Ovary (tissue), 9 donors: ENCODE data around the gene KIRREL1. TPM values are rescaled to one million over a fixed set of nuclear protein-coding genes. Genes with fewer than 3 reads are reported as not detected.
A peak's percentile ranks its signal among the peaks of the same experiment; 100 is the strongest.

Experiments
- DNase-seq, 5 donors: peaks; one replicate each; pipeline ENCODE4 v3.0.0-alpha.2; 2019 to 2020
- H3K27ac ChIP-seq, 2 donors: fragments of 200-600 bp; one replicate each; pipeline versions ENCODE4 v1.5.1 to v1.8.0; 2019 to 2022
- H3K27me3 ChIP-seq: fragments of 200-600 bp; one replicate; pipeline ENCODE4 v1.8.0; 2022
- H3K36me3 ChIP-seq: fragments of 200-600 bp; sonication (generic); one replicate; pipeline ENCODE4 v1.5.1; 2019
- H3K4me1 ChIP-seq: one replicate; pipeline ENCODE4 v1.8.1; 2013; ENCODE audit warnings: mild to moderate bottlenecking, moderate library complexity; ENCODE audit not compliant: insufficient read depth
- H3K4me3 ChIP-seq: fragments of 200-600 bp; sonication (generic); one replicate; pipeline ENCODE4 v1.5.1; 2017
- H3K9me3 ChIP-seq, 2 donors: fragments of 200-600 bp in 1 of 2; sonication (generic) in 1 of 2; one replicate each; pipeline versions ENCODE4 v1.5.1 to v1.8.1; 2013 to 2019; ENCODE audit warnings: mild to moderate bottlenecking in 1 of 2, moderate library complexity in 1 of 2
- CTCF ChIP-seq, 3 donors: fragments of 450-650 bp in 2 of 3; fragments of 200-600 bp in 1 of 3; IDR thresholded peaks; one replicate each; pipeline versions ENCODE4 v1.5.1 to v1.8.0; 2016 to 2022; ENCODE audit warnings: antibody characterized with exemption in 3 of 3, mild to moderate bottlenecking in 1 of 3
- EP300 ChIP-seq: sonication (generic); formaldehyde crosslinking; IDR thresholded peaks from one replicate; pipeline ENCODE4 v1.6.1; 2017; ENCODE audit warnings: antibody characterized with exemption
- POLR2A ChIP-seq: fragments of 450-650 bp; IDR thresholded peaks from one replicate; pipeline ENCODE4 v1.6.1; 2017; ENCODE audit warnings: antibody characterized with exemption, mild to moderate bottlenecking, moderate library complexity
- WGBS, 3 donors: extraction: QIAGEN DNeasy Blood & Tissue Kit in 1 of 3; methylation state at CpG; one replicate each; pipeline versions ENCODE4 v1.1.5 to v1.1.7; 2013 to 2017; 5-methylcytosine and 5-hydroxymethylcytosine counted together
- intact Hi-C, 4 donors: fragments of 100-400 bp; cut with DNase I; formaldehyde crosslinking; loops; one replicate each; pipeline versions ENCODE4 v1.11.0 to v1.15.1; 2022 to 2023
- polyA plus RNA-seq, 2 donors: library from polyadenylated mRNA; stranded (reverse); fragments of 200-250 nt in 1 of 2; fragments of 350-450 nt in 1 of 2; fragmentation: Illumina TruSeq in 1 of 2; extraction: RNeasy Lipid Tissue Mini Kit (QIAGEN cat#74804) in 1 of 2; gene quantifications; one replicate each; pipeline ENCODE4 v1.2.3, GENCODE V29; 2013 to 2014
- total RNA-seq, 7 donors: library from RNA; depleted of rRNA in 2 of 7; stranded (reverse); fragments of >200 nt in 2 of 7; fragmentation: NEBNext Ultra II Directional in 3 of 7; extraction: Animal tissue kit (Norgen Biotek cat#: 25700) in 3 of 7; gene quantifications; one replicate each; pipeline versions ENCODE4 v1.1.0 to v1.2.4, GENCODE V29; 2016 to 2023
- donor health status: DM: no; HTN: no; CAD: no; lungs with moderate emphysema.
- donor health status: DM: no; HTN: no; CAD: no.
- donor health status: Bipolar disorder and iron deficiency.
- donor health status: DM: yes; HTN: yes; CAD: no.
- donor health status: DM: no; HTN: no; CAD: no.
- donor health status: DM: yes; HTN: yes; CAD: no.

KIRREL1 gene
- total and polyA plus RNA-seq, 9 donors, result 29.9 to 90.0 (median 65.8) TPM

GRCh38 chr1:158087320-158087927 is 94.0 kb downstream of the KIRREL1 start:
- 62 to 64% (median 63%) methylated on average over 9 of the region's 9 CpGs for WGBS, 3 donors
- peak; percentile 61 to 72 (median 68) for TF ChIP-seq CTCF (IDR thresholded peaks at IDR 0.05)
- TF ChIP-seq POLR2A, result no peak
- TF ChIP-seq EP300, result no peak
- no peak overlapping the region for H3K4me3 ChIP-seq
- no peaks in the 10 kb centered on the region for H3K27me3 ChIP-seq
- no peaks in the 10 kb centered on the region for H3K9me3 ChIP-seq
- H3K4me1 ChIP-seq, result no peaks in the 10 kb centered on the region
- intact Hi-C loops, result loop anchor here in 2 of 4 donors (5.0 to 10.0 kb wide), 3 partner anchors 53 to 95 kb away; partner anchors contain the start of gene KIRREL1 (in 1 of the 2)
- H3K27ac ChIP-seq, result no peak overlapping the region
- DNase-seq, result peak; percentile 47 to 71 (median 61)
- no peaks in the 10 kb centered on the region for H3K36me3 ChIP-seq

GRCh38 chr1:158089476-158089875 is 96.0 kb downstream of the KIRREL1 start:
- WGBS, 3 donors, result 89 to 91% (median 90%) methylated on average over 16 of the region's 16 CpGs
- Histone ChIP-seq H3K36me3 (no peaks in the 10 kb centered on the region), H3K27me3 (no peaks in the 10 kb centered on the region), H3K27ac (no peak overlapping the region), H3K9me3 (no peaks in the 10 kb centered on the region), H3K4me1 (no peaks in the 10 kb centered on the region), H3K4me3 (no peak overlapping the region)
- DNase-seq, result no peak
- TF ChIP-seq EP300 (no peak), POLR2A (no peak), CTCF (IDR thresholded peaks at IDR 0.05) (no peak)
- intact Hi-C loops, result loop anchor here in 2 of 4 donors (5.0 to 10.0 kb wide), 3 partner anchors 55 to 97 kb away; partner anchors contain the start of gene KIRREL1 (in 1 of the 2)

- DNase-seq, result no peak
- no peaks in the 10 kb centered on the region for H3K27me3 ChIP-seq
- no peaks in the 10 kb centered on the region for H3K4me1 ChIP-seq
- H3K27ac ChIP-seq, result no peak overlapping the region
- no peak overlapping the region for H3K4me3 ChIP-seq
- intact Hi-C loops, result loop anchor here in 3 of 4 donors (5.0 to 10.0 kb wide), 4 partner anchors 55 to 105 kb away; partner anchors contain the start of gene KIRREL1 (in 1 of the 3)
- WGBS, 3 donors, result 73 to 75% (median 74%) methylated on average over 9 of the region's 9 CpGs
- TF ChIP-seq CTCF (IDR thresholded peaks at IDR 0.05) (no peak), EP300 (no peak), POLR2A (no peak)
- H3K9me3 ChIP-seq, result no peaks in the 10 kb centered on the region
- no peaks in the 10 kb centered on the region for H3K36me3 ChIP-seq
Observed at GRCh38 chr1:158089925-158090637, 96.6 kb downstream of the KIRREL1 start.

GRCh38 chr1:158093376-158093775 is 99.9 kb downstream of the KIRREL1 start:
- 84 to 87% (median 84%) methylated on average over 18 of the region's 18 CpGs for WGBS, 3 donors
- DNase-seq, result no peak
- H3K36me3 ChIP-seq, result no peaks in the 10 kb centered on the region
- H3K9me3 ChIP-seq, result no peaks in the 10 kb centered on the region
- no peak for TF ChIP-seq POLR2A
- TF ChIP-seq CTCF (IDR thresholded peaks at IDR 0.05), result no peak
- no peak for TF ChIP-seq EP300
- no peak overlapping the region for H3K27ac ChIP-seq
- H3K27me3 ChIP-seq, result no peaks in the 10 kb centered on the region
- H3K4me1 ChIP-seq, result no peaks in the 10 kb centered on the region
- H3K4me3 ChIP-seq, result no peak overlapping the region
- intact Hi-C loops, result loop anchor here in 1 of 4 donors (10.0 kb wide), 1 partner anchor 109 kb away; no protein-coding TSS in a partner anchor
